GM12874 (cell line): Measurements from ENCODE around the gene ANKRD39.

Experiments
- CTCF ChIP-seq: IDR thresholded peaks from 2 replicates; pipeline ENCODE4 v1.5.1; 2011; ENCODE audit warnings: low read depth, mild to moderate bottlenecking, control low read depth, low read length, moderate library complexity; ENCODE audit not compliant: insufficient read depth

ANKRD39 gene

DNA sequence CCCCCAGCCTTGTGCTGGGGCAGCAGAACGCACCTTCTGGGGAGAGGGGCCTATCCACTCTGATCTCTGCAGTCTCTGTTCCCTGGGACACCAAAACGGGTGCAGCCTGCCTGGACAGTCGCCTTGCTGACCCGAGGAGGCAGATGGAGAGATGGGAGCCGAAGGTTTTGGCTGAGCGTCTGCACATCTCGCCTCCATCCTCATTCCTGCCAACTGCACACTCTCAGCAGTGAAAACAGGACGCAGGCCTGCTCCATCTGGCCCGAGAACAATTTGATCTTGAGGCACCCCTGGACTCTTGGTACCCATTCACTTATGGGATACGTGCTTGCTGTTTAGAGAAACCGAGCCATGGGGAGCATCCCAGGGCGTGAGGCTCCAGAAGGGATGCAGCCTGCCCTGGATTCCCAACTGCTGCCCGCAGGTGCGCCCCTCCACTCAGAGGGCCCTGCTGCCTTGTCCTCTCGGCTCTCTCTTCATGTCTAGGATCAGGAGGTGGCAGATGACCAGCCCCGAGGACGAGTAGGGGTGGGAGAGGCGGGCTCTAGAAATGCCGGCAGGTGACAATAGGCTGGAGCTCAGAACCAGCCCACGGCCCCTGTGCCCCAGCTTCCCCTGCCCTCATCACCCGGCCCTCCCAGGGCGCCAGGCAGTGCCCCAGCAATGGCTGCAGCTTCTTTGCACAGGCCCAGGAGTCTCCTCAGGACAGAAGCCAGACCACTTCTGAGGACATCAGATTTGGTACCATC is 21.2 kb upstream of the ANKRD39 start:
- TF ChIP-seq CTCF: no peak

- no peak for TF ChIP-seq CTCF
These were observed 20.4 kb upstream of the ANKRD39 start for GRCh38 chr2:96878171-96878570.

DNA sequence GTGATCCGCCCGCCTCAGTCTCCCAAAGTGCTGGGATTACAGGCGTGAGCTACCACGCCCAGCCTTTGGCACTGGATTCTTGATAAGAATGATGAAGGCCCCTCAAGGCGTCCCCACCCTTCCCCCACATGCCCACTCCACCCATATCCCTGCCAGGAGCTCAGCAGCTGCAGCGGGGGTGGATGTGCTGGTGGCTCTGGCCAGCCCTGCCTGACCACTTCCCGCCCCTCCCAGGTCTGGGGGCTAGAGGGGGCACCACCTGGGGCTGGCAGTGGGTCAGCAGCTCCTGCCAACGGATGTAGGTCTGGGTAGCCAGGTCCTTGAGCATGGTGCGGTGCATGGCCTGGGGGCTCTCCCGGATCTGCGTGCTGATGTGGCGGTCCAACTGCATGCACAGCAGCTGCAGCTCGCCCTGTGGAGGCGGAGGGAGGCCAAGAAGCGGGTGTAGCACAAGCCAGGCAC is 19.8 kb upstream of the ANKRD39 start:
- no peak for TF ChIP-seq CTCF

DNA sequence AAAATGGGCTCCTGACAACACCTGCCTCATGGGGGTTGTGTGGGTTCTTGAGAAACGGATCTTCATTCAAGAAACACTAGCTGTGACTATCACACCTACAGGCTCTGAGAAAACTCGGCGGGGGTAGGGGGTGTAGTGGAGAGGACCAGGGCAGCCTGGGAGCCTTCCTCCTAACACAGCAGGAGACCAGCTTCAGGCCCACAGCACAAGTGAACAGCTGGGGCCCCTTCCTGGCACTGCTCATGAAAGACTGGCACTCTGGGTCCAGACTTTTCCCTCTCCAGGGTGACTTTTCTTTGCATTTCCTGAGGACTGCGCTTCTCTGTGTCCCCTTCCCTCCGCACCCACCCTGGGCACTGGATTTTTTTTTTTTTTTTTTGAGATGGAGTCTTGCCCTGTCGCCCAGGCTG is 19.2 kb upstream of the ANKRD39 start:
- no peak for TF ChIP-seq CTCF

DNA sequence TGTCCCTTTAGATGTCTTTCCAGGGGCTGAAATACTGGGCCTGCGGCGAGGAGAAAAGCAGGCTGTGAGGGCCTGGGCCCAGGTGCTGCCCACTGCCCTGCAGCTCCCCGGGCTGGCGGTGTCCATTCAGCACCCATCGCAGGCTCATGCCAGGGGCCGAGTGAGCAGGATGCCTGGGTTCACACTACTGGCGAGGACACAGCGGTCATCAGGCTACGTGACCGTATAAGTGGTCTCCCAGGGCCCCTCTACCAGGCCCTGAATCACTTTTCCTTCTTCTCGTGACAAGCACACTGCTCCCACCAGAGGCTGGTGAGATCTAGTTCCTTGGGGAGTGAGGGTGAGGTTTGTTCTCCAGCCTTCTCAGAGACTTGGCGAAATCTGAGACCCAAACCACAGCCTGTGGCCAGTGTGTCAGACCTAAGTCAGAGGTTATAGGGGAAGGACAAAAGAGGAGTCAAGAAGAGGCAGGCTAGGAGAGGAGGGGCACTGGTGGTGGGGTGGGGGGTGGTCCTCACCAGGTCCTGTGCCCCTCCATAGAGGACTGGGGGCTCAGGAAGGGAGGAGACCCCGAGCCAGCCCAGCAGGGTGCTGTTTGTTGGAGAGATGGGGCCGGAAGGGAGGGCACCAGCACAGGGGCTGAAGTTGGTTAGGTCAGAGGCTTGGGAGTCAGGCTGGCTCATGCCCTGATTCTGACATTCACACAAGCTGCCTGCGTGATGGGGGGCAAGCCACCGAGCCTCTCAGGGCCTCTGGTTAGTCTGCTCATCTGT is 18.6 kb upstream of the ANKRD39 start:
- no peak for TF ChIP-seq CTCF

- no peak for TF ChIP-seq CTCF
These were observed 17.9 kb upstream of the ANKRD39 start for GRCh38 chr2:96875498-96876268.
